ENCODE data around the gene SLC26A2. TPM values are rescaled to one million over a fixed set of nuclear protein-coding genes. Genes with fewer than 3 reads are reported as not detected.
"Not testable (repeated sequence)": the region's sequence is repeated elsewhere in the genome, so short reads cannot be mapped to it uniquely, and the experiment has no call there.

Gene SLC26A2
- polyA plus RNA-seq, 3 donors, result 20.7 to 21.0 (median 20.7) TPM

DNA sequence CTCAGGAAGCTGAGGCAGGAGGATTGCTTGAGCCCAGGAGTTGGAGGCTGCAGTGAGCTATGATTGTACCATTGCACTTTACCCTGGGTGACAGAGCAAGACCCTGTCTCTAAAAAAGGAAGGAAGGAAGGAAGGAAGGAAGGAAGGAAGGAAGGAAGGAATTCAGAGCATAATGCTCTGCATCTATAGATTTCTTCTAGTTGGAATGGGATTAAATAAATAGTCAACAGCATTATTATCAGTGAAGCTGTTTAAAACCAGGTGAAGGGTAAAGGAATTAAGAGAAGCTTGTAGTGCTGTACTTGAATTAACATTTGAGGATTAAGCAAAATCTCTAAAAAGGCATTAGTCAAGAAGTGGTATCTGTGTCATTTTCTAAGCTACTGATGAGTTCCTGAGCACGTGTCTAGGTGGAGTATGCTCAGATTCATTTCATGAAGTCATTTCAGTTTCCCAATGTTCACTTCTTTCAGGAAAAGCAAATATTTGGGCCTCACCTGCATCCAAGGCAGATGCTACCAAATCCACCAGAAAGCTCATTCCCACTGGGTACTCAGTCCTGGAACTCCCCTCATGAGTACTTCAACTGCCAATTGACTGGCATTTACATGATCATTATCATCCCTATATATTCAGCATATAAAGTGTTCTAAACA, 24.4 kb upstream of the SLC26A2 start:
- DNase-seq (ENCODE audit: low read depth in 3 of 3, low spot score in 2 of 3), result no peak

DNA sequence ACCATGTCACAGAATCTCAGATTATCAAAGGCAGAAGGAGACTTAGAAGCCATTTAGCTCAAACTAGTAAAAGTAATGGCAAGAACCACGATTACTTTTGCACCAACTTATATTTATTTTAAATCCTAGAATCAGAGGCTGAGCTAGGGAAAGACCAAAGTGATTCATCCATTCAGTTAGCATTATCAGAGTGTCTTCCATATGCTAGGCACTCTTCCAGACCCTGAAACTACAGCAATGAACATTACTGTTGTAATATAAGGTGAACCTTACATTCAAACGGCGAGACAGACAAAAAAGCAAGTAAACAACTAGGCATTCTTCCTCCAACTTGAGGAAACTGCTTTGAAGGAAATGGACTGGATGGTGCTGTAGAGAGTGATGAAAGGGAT, 23.9 kb upstream of the SLC26A2 start:
- DNase-seq (ENCODE audit: low read depth in 3 of 3, low spot score in 2 of 3), result no peak

DNA sequence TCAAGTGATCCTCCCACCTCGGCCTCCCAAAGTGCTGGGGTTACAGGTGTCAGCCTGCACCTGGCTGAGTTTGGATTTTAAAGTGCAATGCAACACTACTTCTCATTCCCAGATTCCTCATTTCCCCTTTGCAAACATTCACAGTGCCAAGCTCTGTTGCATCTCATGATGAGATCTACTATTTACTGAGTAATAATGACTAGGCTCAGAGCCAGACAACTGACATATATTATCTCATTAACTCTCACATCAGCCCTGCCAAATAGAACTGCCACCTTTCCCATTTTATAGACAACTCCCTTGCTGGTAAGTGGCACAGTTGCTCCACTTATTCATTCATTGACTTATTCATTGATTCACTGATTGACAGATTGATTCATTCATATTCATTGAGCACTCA, 22.9 kb upstream of the SLC26A2 start:
- no peak for DNase-seq (ENCODE audit: low read depth in 3 of 3, low spot score in 2 of 3)

DNA sequence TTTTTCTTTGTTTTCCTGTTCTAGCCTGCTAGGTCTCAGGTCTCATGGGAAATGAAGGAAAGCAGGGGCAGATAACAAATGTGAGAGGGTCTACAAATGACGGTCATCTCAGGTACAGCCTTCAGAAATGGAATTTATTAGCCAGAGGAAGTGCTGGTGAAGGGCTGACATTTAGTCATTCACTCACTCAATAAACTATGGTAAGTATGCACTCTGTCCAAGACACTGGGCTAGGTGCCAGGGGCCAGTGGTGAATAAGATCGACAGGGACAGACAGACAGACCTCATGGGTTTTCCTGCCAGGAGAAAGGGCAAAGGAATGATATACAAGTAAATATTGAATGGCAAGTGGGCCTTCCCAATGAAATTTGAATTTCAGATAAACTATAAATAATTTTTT, 22.3 kb upstream of the SLC26A2 start:
- DNase-seq (ENCODE audit: low read depth in 3 of 3, low spot score in 2 of 3), result no peak

- no peak for DNase-seq (ENCODE audit: low read depth in 3 of 3, low spot score in 2 of 3)
Measured at GRCh38 chr5:149938791-149939358, 21.7 kb upstream of the SLC26A2 start.

- DNase-seq (ENCODE audit: low read depth in 3 of 3, low spot score in 2 of 3), result no peak
Measured at GRCh38 chr5:149939546-149939945, 21.0 kb upstream of the SLC26A2 start.

GRCh38 chr5:149940077-149940574, 20.4 kb upstream of the SLC26A2 start:
- no peak for DNase-seq (ENCODE audit: low read depth in 3 of 3, low spot score in 2 of 3)

DNA sequence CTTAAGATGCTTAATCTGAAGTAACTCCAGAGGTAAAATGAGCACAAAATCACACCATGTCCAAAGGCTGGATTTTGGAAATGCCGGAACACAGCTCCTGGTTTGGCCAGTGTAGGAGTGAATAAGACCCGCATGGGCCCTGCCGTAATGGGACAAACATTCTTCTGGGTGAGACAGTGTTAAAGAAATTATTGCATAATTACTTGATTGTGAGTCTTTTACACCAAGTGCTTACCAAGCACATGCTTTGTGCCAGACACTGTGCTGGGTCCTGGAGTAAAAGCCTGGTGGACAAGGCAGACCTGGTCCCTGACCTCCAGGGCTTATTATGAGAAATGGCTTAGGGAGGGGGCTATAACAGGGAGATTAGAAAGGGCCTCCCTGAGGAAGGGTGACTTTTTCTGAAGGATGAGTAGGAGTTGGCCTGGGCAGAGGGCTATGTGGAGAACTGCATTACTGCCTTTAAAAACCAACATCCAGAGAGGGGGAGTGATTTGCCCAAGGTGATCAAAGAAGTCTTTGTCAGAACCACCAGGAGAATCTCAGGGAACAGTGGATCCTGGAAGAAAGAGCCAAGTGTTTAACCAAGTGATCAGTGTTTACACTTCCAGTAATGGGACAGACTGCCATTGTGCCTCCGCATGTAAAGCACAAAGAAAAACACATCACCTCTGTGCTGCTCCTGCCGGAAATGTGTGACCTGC, 19.5 kb upstream of the SLC26A2 start:
- no peak for DNase-seq (ENCODE audit: low read depth in 3 of 3, low spot score in 2 of 3)

DNA sequence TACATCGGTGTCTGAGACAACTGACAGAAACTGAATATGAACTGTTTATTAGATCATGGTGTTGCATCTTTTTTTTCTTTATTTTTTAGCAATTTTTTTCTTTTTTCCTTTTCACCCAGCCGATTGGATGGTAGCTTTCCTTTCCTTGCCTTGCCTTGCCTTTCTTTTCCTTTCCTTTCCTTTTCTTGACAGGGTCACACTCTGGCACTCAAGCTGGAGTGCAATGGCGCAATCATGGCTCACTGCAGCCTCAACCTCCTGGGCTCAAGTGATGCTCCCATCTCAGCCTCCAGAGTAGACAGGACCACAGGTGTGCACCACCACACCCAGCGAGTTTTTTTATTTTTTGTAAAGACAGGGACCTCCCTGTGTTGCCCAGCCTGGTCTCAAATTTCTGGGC, 18.8 kb upstream of the SLC26A2 start:
- DNase-seq (ENCODE audit: low read depth in 3 of 3, low spot score in 2 of 3), result no peak

DNA sequence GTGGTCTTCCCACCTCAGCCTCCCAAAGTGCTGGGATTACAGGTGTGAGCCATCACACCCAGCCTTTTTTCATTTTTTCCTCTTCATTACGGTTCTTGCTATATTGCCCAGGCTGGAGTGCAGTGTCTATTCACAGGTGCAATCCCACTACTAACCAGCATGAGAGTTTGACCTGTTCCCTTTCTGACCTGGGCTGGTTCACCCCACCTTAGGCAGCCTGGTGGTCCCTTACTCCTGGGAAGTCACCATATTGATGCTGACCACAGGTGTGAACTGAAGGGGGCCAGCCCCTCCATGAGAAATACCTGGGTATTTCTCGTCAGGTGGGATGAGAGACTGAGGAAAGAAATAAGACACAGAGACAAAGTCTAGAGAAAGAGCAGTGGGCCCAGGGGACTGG, 18.4 kb upstream of the SLC26A2 start:
- DNase-seq (ENCODE audit: low read depth in 3 of 3, low spot score in 2 of 3), result no peak

GRCh38 chr5:149942741-149943169, 17.8 kb upstream of the SLC26A2 start:
- DNase-seq (ENCODE audit: low read depth in 3 of 3, low spot score in 2 of 3), result not testable (repeated sequence)

- DNase-seq (ENCODE audit: low read depth in 3 of 3, low spot score in 2 of 3), result not testable (repeated sequence)
Measured at GRCh38 chr5:149943177-149943949, 17.2 kb upstream of the SLC26A2 start.

GRCh38 chr5:149944666-149945065, 15.9 kb upstream of the SLC26A2 start, which contains the start of gene PDE6A:
PDE6A (minus strand) TSS chr5:149944793; CDS start chr5:149944673, 120 bp downstream.
- DNase-seq (ENCODE audit: low read depth in 3 of 3, low spot score in 2 of 3), result no peak

- no peak for DNase-seq (ENCODE audit: low read depth in 3 of 3, low spot score in 2 of 3)
Measured at GRCh38 chr5:149946118-149946517, 14.4 kb upstream of the SLC26A2 start.

- DNase-seq (ENCODE audit: low read depth in 3 of 3, low spot score in 2 of 3), result no peak
Measured at GRCh38 chr5:149948993-149949392, 11.6 kb upstream of the SLC26A2 start.

- no peak for DNase-seq (ENCODE audit: low read depth in 3 of 3, low spot score in 2 of 3)
Measured at GRCh38 chr5:149951138-149951749, 9.3 kb upstream of the SLC26A2 start.

- DNase-seq (ENCODE audit: low read depth in 3 of 3, low spot score in 2 of 3), result no peak
Measured at GRCh38 chr5:149953436-149954121, 7.0 kb upstream of the SLC26A2 start.

DNA sequence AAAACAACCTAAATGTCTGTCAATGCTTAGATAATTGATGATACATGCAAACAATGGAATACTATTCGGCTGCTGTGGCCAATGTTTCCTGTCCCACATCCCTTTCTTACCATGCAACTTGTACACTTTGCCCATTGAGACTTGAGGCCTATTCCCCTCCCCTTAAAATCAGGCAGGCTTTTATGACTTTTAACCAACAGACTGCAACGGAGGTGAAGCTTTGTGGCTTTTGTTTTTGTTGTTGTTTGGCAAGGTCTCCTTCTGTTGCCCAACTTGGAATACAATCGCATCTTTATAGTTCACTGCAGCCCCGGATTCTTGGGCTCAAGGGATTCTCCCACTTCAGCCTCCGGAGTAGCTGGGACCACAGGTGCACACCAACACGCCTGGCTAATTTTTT, 5.8 kb upstream of the SLC26A2 start:
- DNase-seq (ENCODE audit: low read depth in 3 of 3, low spot score in 2 of 3), result no peak

- no peak for DNase-seq (ENCODE audit: low read depth in 3 of 3, low spot score in 2 of 3)
Measured at GRCh38 chr5:149956685-149957084, 3.9 kb upstream of the SLC26A2 start.

GRCh38 chr5:149957855-149958254, 2.7 kb upstream of the SLC26A2 start:
- DNase-seq (ENCODE audit: low read depth in 3 of 3, low spot score in 2 of 3), result no peak

Data from right renal cortex interstitium (tissue), 3 donors.